Naive B cell (primary cell): ENCODE measurements around the gene SLITRK6. TPM values are rescaled to one million over a fixed set of nuclear protein-coding genes. Genes with fewer than 3 reads are reported as not detected.
"Not testable (repeated sequence)": the region's sequence is repeated elsewhere in the genome, so short reads cannot be mapped to it uniquely, and the experiment has no call there.

Experiments used
- ATAC-seq, 2 donors: fragments of 150-1000 bp; cut with Tn5 transposase; 2 replicates each; pipeline ENCODE4 v1.10.0; 2021; ENCODE audit warnings: low read depth in 2 of 2, mild to moderate bottlenecking in 2 of 2, moderate library complexity in 2 of 2
- DNase-seq: peaks from one replicate; pipeline ENCODE4 v3.0.0; 2022
- H3K27ac Mint-ChIP-seq, 6 donors: one replicate each; pipeline ENCODE4 v1.8.0; 2020 to 2022; ENCODE audit warnings: mild to moderate bottlenecking in 6 of 6, mixed read lengths in 6 of 6, moderate library complexity in 5 of 6, inconsistent platforms in 2 of 6
- H3K27me3 Mint-ChIP-seq, 3 donors: one replicate each; pipeline ENCODE4 v1.8.0; 2021 to 2022; ENCODE audit warnings: mixed read lengths in 3 of 3, mild to moderate bottlenecking in 1 of 3
- H3K36me3 Mint-ChIP-seq, 2 donors: one replicate each; pipeline ENCODE4 v1.8.0; 2020 to 2022; ENCODE audit warnings: mixed read lengths in 2 of 2, inconsistent platforms in 1 of 2, mild to moderate bottlenecking in 1 of 2
- H3K4me1 Mint-ChIP-seq, 3 donors: one replicate each; pipeline ENCODE4 v1.8.0; 2020 to 2022; ENCODE audit warnings: mixed read lengths in 3 of 3, inconsistent platforms in 1 of 3, mild to moderate bottlenecking in 1 of 3, moderate library complexity in 1 of 3
- H3K4me3 Mint-ChIP-seq, 8 donors: one replicate each; pipeline ENCODE4 v1.8.0; 2020 to 2022; ENCODE audit warnings: mild to moderate bottlenecking in 8 of 8, mixed read lengths in 8 of 8, moderate library complexity in 8 of 8, inconsistent platforms in 2 of 8
- H3K9me3 Mint-ChIP-seq, 7 donors: one replicate each; pipeline ENCODE4 v1.8.0; 2020 to 2022; ENCODE audit warnings: mixed read lengths in 7 of 7, mild to moderate bottlenecking in 5 of 7, inconsistent platforms in 2 of 7, moderate library complexity in 1 of 7
- polyA plus RNA-seq, 6 donors: library from polyadenylated mRNA; unstranded; fragments of 300-500 nt; fragmentation: Illumina TruSeq; gene quantifications; one replicate each; pipeline ENCODE4 v1.2.3, GENCODE V29; 2021; ENCODE audit warnings: low read depth in 6 of 6

SLITRK6 gene
- polyA plus RNA-seq, 6 donors from 2014 or later, result not detected

GRCh38 chr13:85785205-85785604, 14.0 kb downstream of the SLITRK6 start:
- DNase-seq (no peak), ATAC-seq (no peak)
- Mint-ChIP-seq H3K9me3 (no peaks in the 10 kb centered on the region), H3K27ac (peak overlapping the region in 1 of 6 donors; percentile 33), H3K4me3 (no peak overlapping the region), H3K4me1 (no peaks in the 10 kb centered on the region), H3K27me3 (no peaks in the 10 kb centered on the region), H3K36me3 (peaks cover 0 to 4% of the 10 kb centered on the region in 2 donors)

- ATAC-seq, result no peak
- DNase-seq, result no peak
- peaks cover 0 to 13% (median 4%) of the 10 kb centered on the region in 7 donors for H3K9me3 Mint-ChIP-seq
- H3K4me3 Mint-ChIP-seq, result peak overlapping the region in 3 of 8 donors; percentile 16 to 62 (median 45)
- H3K27me3 Mint-ChIP-seq, result no peaks in the 10 kb centered on the region
- H3K27ac Mint-ChIP-seq, result no peak overlapping the region
- peaks cover 0 to 18% (median 14%) of the 10 kb centered on the region in 3 donors for H3K4me1 Mint-ChIP-seq
- no peaks in the 10 kb centered on the region for H3K36me3 Mint-ChIP-seq
Observed at GRCh38 chr13:85772367-85772766, 26.9 kb downstream of the SLITRK6 start.

- Mint-ChIP-seq H3K27me3 (no peaks in the 10 kb centered on the region), H3K9me3 (peaks cover 0 to 13% (median 4%) of the 10 kb centered on the region in 7 donors), H3K4me3 (peak overlapping the region in 2 of 8 donors; percentile 30 to 62), H3K4me1 (peaks cover 0 to 18% (median 14%) of the 10 kb centered on the region in 3 donors), H3K27ac (peak overlapping the region in 1 of 6 donors; percentile 63), H3K36me3 (no peaks in the 10 kb centered on the region)
- ATAC-seq (no peak), DNase-seq (no peak)
Observed at GRCh38 chr13:85771856-85772255, 27.4 kb downstream of the SLITRK6 start.

GRCh38 chr13:85768946-85769345, 30.3 kb downstream of the SLITRK6 start:
- Mint-ChIP-seq H3K27me3 (no peaks in the 10 kb centered on the region), H3K27ac (no peak overlapping the region), H3K4me1 (peaks cover 0 to 18% (median 14%) of the 10 kb centered on the region in 3 donors), H3K4me3 (no peak overlapping the region), H3K9me3 (peaks cover 0 to 4% (median under 1%) of the 10 kb centered on the region in 7 donors), H3K36me3 (no peaks in the 10 kb centered on the region)
- no peak for DNase-seq
- ATAC-seq, result no peak

- no peak for ATAC-seq
- Mint-ChIP-seq H3K27me3 (no peaks in the 10 kb centered on the region), H3K9me3 (peaks cover 0 to 3% (median 0%) of the 10 kb centered on the region in 7 donors), H3K27ac (no peak overlapping the region), H3K4me1 (no peaks in the 10 kb centered on the region), H3K36me3 (no peaks in the 10 kb centered on the region), H3K4me3 (no peak overlapping the region)
- DNase-seq, result no peak
Observed at GRCh38 chr13:85755123-85755522, 44.1 kb downstream of the SLITRK6 start.

GRCh38 chr13:85743201-85743770, 55.9 kb downstream of the SLITRK6 start:
- ATAC-seq, H3K9me3 Mint-ChIP-seq, H3K27ac Mint-ChIP-seq, H3K36me3 Mint-ChIP-seq, DNase-seq, H3K4me1 Mint-ChIP-seq, H3K4me3 Mint-ChIP-seq, H3K27me3 Mint-ChIP-seq: not testable (repeated sequence)
